HG03342 (cell line): ENCODE measurements around the gene COL4A2.

Experiments
- ATAC-seq: cut with Tn5 transposase; IDR thresholded peaks from one replicate; pipeline ENCODE4 v1.9.1; 2021; ENCODE audit warnings: mild to moderate bottlenecking, moderate library complexity; ENCODE audit not compliant: unreplicated experiment

COL4A2 gene

GRCh38 chr13:110396913-110397381, 89.9 kb downstream of the COL4A2 start:
- ATAC-seq, result no peak

DNA sequence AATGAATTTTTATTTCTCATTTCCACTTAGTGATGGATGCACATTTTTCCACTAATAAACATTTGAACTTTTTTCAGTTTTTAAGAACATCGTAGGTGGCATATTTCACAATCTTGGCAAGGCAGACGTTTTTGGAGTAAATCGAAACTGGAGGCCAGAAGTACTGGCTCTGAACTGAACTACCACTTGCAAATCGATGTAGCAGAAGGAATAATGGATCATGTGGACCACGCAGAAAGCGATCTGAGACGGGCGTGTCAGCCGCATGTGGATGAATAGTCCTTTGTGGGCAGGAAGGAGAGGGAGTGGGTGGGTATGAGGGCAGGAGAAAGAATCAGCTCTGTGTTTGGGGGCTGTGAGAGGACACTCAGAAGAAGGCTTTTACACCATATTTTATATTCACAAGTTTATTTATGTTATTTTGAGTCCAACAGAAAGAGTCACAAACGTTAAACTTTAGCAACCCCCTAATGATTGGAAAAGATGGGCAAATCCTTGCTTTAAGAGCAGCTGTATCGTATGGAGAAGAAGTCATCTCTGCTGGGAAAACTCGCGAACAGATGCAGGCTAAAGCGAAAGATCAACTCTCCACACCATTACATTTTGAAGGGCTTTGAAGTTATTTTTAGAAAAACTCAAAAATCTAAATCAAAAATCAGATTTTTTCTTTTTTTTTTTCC, 90.5 kb downstream of the COL4A2 start:
- no peak for ATAC-seq

- no peak for ATAC-seq
Measured at GRCh38 chr13:110398564-110399507, 91.8 kb downstream of the COL4A2 start.

DNA sequence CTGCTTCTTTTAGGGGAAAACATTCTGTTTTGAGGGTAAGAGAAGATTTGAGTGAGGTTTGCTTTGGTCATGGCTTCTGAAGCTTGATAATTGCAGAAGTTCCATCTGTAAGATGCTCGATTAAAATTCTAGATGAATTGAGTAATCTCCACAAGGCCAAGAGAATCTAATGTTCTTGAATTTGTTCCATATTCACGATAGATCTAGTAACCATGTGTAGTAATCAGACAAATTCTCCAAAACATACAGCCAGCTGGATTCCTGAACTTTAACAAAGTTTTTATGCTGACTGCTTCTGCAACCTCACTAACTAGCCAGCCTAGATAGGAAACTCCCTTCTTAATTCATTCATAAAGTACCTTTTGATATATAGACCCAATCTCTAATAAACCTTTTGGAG, 92.7 kb downstream of the COL4A2 start:
- no peak for ATAC-seq

GRCh38 chr13:110400786-110401533, 93.9 kb downstream of the COL4A2 start:
- no peak for ATAC-seq

DNA sequence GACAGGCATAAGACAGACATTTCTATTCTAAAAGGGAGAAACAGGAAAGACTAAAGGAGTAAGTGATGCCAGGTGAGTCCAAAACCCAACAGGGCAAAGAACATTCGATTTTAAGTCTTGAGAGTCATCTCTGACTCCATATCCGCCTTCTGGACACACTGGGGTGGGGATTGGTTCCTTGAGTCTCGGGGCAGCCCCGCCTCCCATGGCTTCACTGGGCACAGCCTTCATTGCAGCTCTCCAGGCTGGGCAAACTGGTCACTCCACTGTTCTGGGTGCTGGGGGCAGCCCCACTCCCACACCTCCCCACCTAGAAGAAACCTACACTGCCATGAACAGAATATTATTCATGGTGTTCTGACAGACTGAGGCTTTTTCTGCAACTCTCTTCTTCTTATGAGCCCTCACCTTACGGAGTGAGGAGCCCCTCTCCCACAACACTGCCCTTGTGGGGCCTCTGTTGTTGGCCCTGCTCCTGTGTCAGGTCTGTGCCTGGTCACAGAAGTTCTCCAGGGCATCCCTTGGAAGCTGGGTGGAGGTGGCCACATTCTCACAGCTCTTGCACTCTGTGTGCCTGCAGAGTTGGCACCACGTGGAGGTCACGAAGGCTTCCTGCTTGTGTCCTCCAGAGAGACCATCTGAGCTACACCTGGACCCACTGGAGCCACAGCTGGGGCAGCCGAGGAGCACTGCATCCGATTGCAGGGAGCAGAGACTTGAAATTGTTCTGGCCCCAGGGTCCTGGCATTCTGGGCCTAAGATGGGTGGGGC, 95.4 kb downstream of the COL4A2 start:
- no peak for ATAC-seq

DNA sequence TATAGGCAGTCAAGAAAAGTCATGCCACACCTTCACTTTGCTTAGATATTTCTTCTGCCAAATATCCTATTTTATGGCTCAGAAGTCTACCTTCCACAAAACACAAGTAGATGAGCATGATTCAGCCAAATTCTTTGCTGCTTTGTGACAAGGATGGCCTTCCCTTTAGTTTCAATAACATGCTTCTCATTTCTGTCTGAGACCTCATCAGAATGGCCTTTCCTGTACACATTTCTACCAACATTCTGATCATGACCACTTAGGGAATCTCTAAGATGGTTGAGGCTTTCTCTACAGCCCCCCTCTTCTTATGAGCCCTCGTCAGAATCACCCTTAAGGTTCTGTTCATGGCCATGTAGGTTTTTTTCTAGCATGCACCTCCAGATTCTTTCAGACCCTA, 96.2 kb downstream of the COL4A2 start:
- ATAC-seq, result no peak

DNA sequence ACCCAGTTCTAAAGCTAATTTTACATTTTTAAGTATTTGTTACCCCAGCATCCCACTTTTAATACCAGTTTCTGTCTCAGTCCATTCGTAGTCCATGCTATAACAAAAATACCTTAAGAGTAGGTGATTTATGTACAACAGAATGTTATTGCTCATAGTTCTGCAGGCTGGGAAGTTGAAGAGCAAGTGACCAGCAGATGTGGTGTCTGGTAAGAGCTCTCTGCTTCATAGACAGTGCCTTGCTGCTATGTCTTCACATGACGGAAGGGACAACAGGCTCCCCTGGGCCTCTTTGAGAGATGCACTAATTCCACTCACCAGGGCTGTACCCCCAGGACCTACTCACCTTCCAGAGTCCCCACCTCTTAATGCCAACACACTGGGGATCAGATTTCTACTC, 96.6 kb downstream of the COL4A2 start:
- ATAC-seq, result no peak

DNA sequence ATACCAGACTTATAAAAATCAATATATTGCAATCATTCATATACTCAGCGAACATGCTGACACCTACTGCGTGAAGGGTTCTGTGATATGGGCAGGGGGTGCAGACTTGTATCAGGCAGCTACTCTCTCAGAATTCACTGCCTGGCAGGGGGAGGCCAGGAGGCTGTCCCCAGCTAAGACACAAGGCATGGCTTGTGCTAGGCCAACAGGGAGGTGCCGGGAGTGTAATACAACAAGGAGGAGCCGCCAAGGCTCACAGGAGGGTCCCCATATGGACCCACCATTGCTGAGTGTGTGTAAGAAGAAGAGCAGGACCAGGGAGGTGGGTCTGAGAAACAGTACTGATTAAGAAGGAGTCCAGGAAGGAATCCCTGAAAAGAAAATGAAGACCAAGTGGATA, 97.2 kb downstream of the COL4A2 start:
- no peak for ATAC-seq

- no peak for ATAC-seq
Measured at GRCh38 chr13:110405597-110406450, 98.7 kb downstream of the COL4A2 start.

GRCh38 chr13:110407021-110407420, 99.9 kb downstream of the COL4A2 start:
- no peak for ATAC-seq

DNA sequence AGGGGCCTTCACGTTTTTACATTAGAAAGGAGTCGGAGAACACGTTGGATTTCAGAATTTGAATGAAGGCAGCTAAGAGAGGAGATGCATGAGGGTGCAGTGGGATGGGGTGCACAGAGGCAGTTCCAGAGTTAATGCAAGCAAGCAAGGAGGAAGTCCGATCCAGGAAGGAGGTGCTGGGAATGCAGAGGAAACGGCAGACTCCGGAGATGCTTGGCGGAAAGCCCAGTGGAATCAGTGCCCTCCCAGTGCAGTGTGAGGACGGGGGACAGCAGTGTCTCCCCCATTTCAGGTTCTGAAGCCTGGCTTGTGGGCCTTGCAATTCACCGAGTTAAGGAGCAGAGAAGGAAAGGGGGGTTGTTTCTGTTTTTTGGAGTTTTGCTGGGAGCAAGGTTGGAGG, 100.4 kb downstream of the COL4A2 start:
- no peak for ATAC-seq

- ATAC-seq, result no peak
Measured at GRCh38 chr13:110408286-110408685, 101.2 kb downstream of the COL4A2 start.

GRCh38 chr13:110409581-110409992, 102.5 kb downstream of the COL4A2 start:
- no peak for ATAC-seq

DNA sequence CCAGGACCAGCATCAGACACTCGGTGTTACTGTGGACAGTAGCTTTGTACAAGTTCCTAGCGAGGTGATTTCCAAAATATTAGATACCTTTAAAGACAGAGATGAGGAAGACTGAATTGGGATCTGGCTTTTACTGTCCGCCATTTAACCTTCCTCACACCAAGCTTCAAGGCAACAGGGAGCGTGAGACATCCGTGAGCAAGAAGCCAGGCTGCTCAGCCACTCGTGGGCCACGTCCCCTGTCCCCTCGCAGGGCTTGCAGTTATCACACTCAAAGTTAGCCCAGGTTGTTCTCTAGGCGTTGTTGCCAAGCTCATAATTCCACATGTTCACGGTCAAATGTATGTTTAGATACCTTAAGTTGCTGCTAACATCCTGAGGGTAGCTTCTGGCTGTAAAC, 102.9 kb downstream of the COL4A2 start:
- ATAC-seq, result no peak

DNA sequence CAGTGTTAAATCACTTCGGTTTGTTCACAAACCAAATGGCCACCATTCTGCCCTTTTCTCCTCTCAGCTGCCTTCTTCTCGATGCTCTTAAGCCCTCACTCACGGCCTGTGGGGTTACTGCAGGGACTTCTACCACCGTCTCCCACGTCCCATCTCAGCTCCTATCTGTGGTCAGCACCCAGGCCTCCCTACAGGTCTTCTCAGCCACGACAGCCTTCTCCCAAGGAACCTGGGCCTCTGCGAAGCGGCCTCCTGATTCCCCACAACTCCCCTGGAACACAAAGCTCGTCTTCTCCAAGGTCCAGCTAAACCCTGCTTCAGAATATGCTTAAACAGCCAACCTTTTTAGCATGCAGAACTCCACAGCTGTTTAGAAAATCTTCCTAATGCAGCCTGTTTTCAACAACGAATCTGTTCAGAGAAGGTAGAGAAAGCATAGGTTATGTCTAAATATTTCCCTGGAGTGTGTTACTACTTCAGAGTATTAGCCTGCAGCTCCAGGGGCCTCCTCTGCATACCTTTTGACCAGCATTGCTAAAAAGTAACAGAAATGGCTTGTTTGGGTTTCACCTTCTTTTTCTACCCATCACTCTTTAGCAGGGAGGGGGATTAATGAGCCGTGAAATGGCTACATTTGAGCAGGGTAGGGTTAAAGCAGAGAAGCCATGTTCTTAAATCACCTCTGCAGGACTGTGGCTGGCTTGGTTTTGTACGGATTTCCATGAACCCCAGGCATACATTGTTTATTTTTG, 104.0 kb downstream of the COL4A2 start:
- no peak for ATAC-seq

- ATAC-seq, result peak; percentile 3
Measured at GRCh38 chr13:110411688-110412059, 104.6 kb downstream of the COL4A2 start.

- peak; percentile 88 for ATAC-seq
Measured at GRCh38 chr13:110412132-110412914, 105.2 kb downstream of the COL4A2 start.
